NCI-H2081 treated with DMSO at 0.1 percent for 48 hours (cell line): Measurements from ENCODE around the gene FLNC.

ENCODE experiments used
- DNase-seq: peaks from one replicate; lab custom pipeline; 2025; lab: John Stamatoyannopoulos, UW

FLNC gene

DNA sequence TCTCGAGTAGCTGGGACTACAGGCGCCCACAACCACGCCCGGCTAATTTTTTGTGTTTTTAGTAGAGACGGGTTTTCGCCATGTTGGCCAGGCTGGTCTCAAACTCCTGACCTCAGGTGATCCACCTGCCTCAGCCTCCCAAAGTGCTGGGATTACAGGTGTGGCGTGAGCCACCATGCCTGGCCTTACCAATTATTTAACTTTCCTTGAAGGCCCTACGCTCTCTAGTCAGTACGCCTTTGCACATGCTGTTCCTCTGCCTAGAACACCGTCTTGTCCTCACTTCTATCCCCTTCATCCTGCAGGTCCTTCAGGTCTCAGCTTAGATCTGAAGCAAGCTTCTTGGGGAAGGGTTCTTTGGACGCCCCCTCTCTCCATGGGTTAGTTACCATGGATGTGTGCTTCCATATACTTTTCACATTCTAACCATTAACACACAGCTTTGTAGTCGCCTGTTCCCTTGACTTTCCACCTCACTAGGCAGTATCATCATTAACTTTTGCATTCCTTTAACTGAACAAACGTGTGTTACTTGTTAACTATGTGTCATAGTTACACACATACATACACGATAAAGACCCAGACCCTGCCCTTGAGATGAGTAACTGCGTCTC lies 31.9 kb downstream of the FLNC start:
- DNase-seq = no peak

DNA sequence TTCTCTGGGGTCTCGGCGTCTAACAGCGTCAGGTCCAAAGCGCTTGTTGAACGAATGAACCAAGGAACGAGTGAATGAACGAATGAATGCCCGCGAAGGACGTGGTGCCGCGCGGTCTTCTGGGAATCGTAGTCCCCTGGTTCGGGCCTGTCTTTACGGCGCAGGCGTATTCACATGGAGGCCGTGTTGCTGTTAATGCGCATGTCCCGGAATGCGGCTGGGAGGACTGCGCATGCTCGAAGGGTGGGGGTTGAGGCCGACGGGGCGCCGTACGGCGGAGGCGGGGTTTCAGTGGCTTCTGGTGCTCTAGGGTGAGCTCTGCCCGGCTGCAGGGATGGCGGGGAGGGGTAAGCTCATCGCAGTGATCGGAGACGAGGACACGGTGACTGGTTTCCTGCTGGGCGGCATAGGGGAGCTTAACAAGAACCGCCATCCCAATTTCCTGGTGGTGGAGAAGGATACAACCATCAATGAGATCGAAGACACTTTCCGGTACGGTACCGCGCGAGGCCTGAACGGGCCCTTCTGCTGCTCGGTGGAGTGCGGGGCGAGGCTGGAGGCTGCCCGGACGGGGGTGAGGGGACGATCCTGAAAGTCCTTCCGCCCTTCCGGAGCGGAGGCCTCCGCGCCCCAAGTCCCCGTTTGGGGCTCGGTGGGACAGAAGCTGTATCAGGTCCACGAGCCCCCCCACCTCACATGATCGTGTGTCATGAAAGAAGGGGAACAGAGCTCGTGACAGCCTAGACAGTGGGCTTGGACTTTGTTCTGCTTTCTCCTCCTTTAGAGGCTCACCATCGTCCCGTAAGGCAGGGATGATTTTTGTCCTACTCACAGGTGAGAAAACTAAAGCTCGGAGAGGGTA lies 32.6 kb downstream of the FLNC start, which contains the start of gene ATP6V1F:
Gene ATP6V1F, plus strand, starts transcription at position 286 of the 862 bp plus-strand sequence. Its CDS starts 49 bp downstream, at position 335.
- DNase-seq = peak; percentile 94

DNA sequence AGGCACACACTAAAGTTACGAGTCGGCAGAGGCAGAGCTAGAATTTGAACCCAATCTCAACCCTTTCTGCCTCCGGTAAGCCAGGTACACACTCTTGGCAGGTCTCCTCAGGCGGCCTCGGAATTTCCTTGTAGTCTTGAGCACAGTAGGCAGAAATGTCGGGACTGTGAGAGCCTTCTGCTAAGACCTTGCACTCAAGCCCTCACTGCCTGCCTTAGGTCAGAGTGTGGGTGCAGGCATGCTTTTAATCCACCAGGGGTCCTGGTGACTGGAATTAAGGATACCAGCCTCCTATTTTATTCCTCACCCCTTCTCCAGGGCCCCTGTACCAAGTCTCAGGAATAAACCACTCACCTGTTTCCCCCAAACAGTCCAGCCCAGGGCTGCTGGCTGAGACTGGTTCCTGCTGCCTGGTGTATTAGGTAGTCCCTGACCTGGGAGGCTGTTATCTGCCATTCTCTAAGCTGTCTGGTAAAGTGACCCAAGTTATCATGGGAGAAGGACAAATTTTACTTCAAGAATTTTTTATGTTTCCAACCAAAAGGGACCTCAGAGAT lies 33.3 kb downstream of the FLNC start:
- no peak for DNase-seq

DNA sequence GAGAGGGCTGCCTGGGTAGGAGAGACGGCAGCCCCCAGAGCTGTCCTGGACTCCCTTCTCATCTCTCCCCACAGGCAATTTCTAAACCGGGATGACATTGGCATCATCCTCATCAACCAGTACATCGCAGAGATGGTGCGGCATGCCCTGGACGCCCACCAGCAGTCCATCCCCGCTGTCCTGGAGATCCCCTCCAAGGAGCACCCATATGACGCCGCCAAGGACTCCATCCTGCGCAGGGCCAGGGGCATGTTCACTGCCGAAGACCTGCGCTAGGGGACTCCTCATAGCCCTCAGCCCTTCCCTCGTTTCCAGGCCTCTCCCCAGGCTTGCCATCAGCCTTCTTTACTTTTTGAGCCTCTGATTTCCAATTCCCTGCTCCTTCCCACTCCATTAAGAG lies 35.1 kb downstream of the FLNC start:
- DNase-seq = no peak

DNA sequence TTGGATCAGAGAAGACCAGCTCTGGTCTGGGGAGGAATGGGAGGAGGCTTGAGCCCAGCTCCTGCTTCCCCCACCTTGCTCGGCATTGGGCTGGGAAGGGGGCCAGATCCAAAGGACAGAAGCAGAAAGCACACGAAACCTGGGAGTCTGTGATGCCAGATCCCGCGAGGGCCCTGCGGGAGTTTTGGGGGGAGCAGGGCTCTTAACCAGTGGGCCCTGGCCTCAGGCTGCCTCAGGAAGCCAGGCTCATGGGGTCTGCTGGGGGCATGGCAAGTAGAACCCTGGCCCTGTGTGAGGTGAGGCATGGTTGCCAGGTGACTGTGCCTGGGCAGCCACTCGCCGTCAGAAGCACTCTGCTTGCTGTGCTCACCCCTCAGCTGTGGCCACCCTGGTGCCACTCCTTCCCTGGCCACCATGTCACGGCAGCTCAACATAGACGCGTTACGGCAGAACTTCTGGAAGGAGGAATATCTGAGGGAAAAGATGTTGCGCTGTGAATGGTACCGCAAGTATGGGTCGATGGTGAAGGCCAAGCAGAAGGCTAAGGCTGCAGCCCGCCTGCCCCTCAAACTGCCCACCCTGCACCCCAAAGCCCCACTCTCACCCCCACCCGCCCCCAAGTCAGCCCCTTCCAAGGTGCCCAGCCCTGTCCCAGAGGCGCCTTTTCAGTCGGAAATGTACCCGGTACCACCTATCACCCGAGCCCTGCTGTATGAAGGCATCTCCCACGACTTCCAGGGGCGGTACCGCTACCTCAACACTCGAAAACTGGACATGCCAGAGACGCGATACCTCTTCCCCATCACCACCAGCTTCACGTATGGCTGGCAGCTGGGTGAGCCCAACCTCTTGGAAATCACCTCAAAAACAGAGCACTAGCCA lies 36.0 kb downstream of the FLNC start:
- DNase-seq = no peak

DNA sequence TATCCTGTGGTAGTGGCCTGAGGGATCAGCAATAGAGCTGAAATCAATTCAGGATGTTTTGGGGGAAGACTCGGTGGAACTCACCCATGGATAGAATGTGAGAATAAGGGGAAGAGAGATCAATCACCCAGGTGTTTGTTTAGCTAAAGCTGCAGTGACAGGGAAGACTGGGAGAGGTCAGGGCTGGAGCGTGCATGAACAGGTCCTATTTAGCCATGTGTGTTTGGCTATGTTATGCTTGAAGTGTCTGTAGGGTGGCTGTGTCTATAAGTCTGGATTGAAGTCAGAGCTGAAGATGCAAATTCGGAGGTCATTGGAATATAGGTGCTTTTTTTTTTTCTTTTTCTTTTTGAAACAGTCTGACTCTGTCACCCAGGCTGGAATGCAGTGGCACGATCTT lies 37.0 kb downstream of the FLNC start:
- DNase-seq = no peak

DNA sequence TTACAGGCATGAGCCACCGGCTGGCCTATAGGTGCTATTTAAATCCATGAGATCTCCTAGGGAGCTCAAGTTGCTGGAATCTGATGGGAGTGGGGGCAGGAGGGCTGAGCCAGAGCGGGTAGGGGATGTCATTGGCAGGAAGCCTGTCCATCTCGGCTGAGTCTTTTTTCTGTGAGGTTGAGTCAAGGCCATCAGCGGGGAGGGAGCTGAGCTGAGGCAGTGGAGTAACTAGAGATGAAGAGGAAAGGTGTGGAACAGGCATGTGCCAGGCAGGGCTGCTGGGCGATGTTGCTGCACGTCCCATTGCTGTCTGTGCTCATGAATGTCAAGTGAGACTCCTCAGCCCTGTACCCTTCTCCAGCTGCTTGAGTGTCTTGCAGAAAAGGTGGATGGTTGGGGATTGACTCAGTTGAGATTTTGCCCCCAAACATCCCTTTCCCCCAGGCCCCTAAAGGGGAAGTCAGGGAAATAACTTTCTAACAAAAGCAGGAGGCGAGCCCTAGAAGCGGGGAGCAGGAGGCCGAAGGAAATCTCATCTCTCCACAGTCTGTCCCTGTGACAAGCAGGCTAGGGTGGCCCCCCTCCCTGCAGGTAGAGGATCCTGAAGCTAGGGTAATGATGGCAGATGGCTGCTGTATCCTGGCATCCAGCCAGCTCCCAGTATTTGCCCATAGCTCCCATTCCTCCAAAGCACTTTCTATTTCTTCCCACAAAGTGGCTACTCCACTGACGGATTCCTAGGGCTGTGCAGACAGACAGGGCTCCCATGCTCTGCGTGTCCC lies 37.8 kb downstream of the FLNC start:
- DNase-seq = peak; percentile 35

DNA sequence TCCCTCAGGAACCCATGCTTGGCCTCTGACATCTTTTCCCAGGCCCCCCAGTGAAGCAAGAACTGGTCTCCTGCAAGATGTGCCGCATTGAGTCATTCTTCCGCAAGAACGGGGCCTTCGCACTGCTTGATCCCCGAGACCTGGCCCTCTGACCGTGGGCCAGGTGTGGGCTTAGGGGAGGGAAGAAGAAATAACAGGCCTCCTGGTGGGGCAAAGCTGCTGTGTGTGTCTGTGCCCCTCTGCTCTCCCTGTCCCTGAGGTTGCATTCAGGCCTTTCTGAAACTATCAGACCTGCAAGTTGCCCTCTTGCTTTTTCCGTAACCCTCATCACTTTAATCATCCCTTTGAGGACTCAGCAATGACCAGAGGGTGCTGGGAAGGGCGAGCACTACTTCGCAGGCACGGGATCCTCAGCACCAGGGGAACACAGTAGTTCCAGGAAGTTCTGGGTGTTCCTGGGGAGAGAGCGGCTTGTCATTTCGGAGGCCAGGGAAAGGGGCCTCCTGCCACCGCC lies 38.5 kb downstream of the FLNC start:
- DNase-seq = no peak

DNA sequence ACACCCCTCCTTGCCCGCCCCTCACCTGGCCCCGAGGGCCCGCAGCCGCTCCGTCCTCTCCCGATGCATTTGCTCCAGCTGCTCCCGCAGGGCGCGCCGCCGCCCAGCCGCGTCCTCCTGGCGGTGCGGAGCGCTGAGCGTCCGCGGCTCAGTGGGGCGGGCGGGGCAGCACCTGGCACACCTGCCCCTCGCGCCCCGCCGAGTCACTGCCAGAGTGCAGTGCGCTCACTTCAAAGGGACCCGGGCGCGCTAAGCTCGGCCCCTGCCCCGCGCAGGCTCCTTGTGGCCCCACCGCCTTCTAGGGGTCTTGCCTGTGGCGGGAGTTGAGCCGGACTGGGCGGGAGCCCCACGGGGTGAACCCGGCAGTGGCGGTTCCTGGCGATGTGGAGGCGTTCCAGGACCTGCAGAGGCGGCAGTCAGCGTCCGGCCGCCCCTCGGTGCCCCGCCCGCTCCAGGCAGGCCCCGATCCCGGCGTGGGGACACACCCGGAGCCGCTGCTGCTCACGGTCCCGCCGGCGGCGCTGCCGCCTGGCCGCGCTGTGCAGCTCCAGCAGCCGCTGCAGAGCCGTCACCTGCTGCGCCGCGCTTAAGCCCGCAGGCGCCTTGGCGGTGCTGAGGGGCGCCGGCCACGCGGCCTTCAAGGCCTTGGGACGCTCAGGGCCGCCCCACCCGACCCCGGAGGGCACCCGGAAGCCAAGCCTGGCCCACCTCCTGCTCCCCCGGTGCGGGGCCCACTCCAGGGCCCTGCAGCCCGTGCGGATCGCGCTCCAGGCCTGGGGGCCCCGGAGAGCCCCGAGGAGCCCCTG lies 39.1 kb downstream of the FLNC start:
- no peak for DNase-seq

DNA sequence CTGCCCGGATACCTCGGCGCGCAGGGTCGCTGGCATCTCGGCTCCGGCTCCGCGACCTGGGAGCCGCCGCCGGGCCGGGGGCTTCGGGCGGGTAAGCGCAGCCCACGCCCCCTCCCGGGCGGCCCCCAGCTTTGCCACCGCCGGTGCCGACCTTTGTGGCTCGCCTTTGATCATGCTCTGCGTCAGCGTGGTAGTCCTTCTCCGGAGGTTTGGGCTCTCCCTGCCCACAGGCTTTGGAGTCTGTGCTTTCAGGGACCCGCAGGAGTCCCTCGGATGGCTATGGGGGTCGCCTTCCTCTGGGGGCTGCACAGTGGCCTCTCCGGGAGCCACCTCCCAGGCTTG lies 39.7 kb downstream of the FLNC start:
- no peak for DNase-seq

DNA sequence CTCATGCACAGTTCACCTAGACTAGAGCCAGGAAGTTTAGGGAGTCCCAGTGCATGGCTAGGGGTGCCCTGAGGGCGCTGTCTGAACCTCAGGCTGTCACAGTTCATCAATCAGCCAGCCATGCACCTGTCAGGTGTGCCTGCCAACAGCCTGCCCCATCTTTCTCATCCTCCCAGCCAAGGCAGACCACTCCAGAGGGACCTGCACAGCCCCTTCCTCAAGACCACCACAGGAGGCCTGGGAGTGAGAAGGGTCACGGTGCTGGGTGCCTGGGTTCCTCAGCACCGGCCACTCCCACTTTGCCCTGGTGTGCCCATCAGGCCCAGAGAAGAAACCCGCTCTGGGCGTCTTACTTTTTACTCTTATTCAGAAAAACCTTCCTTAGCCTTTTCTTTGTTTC lies 40.8 kb downstream of the FLNC start:
- DNase-seq = no peak

DNA sequence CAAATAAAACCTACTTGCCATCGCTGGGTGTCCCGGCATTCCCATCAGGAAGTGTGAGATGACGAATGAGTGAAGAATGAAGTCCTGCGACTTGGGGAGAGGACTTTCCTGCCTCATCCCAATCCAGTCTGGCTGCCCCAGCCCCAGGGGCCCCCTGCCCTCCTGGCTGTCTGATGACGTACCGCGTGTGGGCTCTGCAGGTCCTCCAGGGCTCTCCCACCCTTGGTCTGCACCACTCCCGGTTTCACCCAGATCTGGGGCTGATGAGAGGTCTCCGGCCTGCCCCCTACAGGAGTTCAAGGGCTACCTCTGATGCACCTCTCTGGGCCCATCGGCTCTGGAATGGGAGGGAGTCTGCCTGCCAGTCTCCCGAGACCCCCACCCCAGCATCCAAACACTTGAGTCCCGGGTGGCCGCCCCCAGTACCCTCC lies 42.2 kb downstream of the FLNC start:
- no peak for DNase-seq

DNA sequence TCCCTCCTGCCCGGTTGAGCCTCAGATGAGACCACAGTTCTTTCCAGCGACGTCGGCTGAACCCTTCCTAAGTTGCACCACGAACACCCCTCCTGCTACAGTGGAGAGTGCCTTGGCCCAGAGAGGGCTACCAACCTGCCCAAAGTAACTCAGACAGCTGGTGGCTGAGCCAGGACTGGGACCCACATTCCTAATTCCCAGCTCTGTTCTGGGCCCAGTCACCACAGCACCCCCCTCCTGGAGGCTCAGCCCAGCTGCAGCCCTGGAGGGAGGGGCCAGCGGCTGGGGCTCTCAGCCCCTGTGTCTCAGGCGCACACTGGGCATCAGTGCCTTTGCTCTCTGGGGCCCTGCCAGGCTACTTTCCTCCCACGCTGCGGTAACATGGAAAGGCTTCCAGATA lies 43.0 kb downstream of the FLNC start:
- no peak for DNase-seq

DNA sequence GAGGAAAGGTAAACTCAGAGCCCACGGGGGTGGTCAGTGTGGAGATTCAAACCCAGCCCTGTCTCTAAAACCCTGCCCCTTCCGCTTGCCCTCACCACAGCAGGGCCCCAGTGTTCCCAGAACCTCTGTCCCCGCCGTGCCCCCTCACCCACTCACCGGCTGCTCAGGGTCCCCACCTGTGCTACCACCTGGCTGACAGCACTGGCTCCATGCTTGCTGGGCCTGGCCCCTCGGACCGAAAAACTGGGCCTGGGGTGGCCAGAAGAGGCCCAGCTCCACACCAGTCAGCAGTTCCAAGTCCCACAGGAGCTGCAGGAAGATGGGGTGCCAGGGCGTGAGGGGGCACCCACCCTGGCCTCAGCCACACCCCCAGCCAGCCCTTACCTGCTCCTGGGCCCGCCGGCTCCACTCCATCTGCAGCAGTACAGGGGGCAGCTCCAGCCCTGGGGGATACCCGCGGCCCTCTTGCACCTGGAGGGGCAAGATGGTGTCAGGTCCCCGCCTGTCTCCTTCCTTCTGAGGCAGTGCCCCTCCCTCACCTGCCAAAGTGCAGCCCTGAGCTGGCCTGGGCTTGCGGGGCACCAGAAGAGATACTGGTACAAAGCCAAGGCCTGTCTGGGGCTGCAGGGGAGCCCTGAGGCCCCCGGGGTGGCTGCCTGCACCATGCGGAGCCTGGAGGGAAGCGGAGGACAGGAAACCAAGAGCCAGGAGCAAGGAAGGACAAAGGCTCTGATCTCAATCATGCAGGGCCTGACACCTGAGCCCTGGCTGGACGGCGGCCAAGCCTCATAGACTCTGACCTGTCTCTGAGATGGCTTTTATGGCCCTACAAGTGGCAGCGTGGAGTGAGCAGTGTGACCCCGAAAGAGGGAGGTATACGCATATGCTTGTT lies 44.2 kb downstream of the FLNC start:
- DNase-seq = no peak

DNA sequence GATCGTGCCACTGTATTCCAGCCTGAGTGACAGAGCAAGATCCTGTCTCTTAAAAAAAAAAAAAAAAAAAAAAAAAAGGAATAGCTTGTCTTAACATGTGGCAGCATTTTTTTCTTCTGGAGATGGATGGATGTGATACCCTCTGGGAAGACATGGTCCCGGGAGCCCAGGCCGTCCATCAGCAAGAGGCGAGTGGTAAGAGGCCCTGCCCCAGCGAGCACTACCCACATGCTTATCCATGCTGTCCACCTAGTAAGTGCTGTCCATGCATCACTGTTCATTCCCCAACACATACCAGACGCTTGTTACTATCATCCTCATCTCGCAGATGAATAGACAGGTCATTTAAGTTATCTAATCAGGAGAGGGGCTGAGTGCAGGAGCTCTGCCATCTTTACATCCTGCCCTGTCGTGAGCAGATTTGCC lies 45.3 kb downstream of the FLNC start:
- no peak for DNase-seq

DNA sequence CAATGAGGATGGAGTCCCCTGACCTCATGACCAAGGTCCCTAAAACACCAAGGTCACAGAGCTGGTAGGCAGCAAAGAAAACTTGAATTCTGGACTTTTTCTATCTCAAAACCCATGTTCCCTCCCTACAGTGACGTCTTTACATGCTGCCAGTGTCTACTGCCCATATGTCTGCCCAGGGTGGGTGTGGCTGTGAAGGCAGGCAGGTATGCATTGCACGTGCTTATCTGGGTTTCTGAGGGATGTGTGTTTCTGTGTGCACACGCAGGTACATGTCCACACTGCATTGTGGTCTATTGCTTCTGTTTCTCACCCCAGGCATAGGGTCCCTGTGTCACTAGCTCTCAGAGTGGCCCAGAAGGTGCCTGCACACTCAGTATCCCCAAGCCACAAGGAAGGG lies 45.9 kb downstream of the FLNC start:
- no peak for DNase-seq

DNA sequence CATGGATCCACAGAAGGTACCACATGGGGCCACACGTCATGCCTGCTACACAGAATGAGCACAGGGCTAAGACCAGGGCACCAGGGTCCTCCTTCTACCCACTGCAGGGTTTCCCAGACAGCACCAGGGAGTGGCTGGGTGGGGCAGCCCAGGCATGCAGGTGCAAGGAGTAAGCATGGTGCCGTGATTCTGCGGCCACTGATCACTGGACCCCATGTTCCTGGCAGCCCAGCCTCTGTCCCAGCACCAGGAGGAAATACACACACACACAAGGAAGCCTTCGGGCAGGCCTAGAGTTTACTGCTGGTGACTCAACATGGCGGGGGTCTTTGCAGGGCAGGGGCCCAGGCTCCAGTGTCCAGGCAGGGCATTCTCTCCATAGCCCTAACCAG lies 46.4 kb downstream of the FLNC start:
- DNase-seq = no peak

DNA sequence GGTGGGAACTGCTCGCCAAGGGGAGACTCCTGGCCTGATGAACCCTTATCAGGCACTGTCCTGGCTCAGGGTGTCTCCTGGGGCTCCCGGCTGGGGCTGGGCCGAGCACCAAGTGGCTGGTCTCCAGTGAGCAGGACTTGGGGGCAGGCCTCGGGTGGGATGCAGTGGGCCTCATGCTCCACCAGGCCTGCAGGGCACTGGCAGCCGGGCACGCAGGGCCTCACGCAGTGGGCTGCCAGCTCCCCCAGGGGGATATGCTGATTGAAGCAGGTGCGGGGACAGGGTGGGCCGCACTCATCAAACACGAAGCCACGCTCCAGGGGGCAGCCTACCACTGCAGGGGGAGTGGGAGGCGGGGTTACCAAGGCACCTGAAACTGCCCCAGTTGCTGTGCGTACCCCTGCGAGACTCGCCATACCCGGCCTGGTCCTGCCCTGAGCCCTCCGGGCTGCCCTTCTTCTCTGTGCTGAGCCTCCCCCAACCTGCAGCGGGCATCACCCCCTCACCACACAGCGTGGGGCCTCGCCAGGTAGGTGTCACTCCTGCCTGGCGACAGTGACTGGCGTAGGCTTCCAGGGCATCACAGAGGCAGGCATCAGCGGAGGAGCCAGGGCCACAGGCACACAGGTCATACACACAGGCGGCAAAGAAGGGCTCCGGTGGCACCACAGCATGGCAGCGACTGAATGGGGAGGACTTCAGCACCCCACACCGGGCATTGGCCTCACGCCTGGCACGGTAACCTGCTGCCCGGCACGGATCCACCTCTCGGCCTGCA lies 47.0 kb downstream of the FLNC start:
- DNase-seq = no peak

DNA sequence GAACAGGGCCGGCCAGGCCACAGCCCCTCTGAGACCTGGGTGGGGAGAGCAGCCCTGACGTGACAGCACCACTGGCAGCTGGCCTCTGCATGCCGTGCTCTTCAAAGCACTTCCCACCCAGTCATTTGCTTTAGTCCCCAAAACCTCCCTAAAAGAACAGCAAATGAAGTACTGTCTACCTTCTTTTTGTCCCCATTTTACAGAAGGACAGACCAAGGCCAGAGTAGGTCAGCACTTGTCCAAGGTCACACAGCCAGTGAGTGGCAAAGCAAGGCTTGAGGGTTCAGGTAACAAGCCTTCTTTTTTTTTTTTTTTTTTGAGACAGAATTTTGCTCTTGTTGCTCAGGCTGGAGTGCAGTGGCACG lies 47.5 kb downstream of the FLNC start:
- no peak for DNase-seq
